Subcutaneous abdominal adipose tissue (tissue), 5 donors: Measurements from ENCODE around the gene CNOT6.
A peak's percentile ranks its signal among the peaks of the same experiment; 100 is the strongest.

Experiments
- H3K27ac ChIP-seq: one replicate; pipeline ENCODE4 v1.7.0; 2013; ENCODE audit warnings: low read depth, mild to moderate bottlenecking, inconsistent platforms, low read length, moderate library complexity
- H3K27me3 ChIP-seq, 5 donors: one replicate each; pipeline ENCODE4 v1.7.0; 2013; ENCODE audit warnings: low read length in 5 of 5, inconsistent platforms in 1 of 5; ENCODE audit not compliant: control insufficient read depth in 5 of 5, insufficient read depth in 4 of 5
- H3K36me3 ChIP-seq, 5 donors: one replicate each; pipeline ENCODE4 v1.7.0; 2013; ENCODE audit warnings: low read length in 5 of 5; ENCODE audit not compliant: control insufficient read depth in 5 of 5, insufficient read depth in 5 of 5
- H3K4me1 ChIP-seq, 5 donors: one replicate each; pipeline ENCODE4 v1.7.0; 2013; ENCODE audit warnings: low read length in 5 of 5, mild to moderate bottlenecking in 3 of 5, moderate library complexity in 1 of 5; ENCODE audit not compliant: control insufficient read depth in 5 of 5, insufficient read depth in 5 of 5
- H3K4me3 ChIP-seq, 5 donors: one replicate each; pipeline ENCODE4 v1.7.0; 2013; ENCODE audit warnings: low read length in 5 of 5, low read depth in 1 of 5
- H3K9ac ChIP-seq, 5 donors: one replicate each; pipeline ENCODE4 v1.7.0; 2013; ENCODE audit warnings: low read length in 5 of 5, mild to moderate bottlenecking in 4 of 5, moderate library complexity in 3 of 5
- H3K9me3 ChIP-seq, 5 donors: one replicate each; pipeline ENCODE4 v1.7.0; 2013; ENCODE audit warnings: low read length in 5 of 5; ENCODE audit not compliant: control insufficient read depth in 5 of 5
- donor health status: healthy.
- donor health status: healthy.
- donor health status: healthy.
- donor health status: healthy.
- donor health status: healthy.

The CNOT6 gene

GRCh38 chr5:180602481-180603075 lies 108.4 kb downstream of the CNOT6 start:
- Histone ChIP-seq H3K9me3 (no peaks in the 10 kb centered on the region), H3K4me1 (peaks cover 0 to 3% (median 0%) of the 10 kb centered on the region in 5 donors), H3K36me3 (peaks cover 0 to 3% (median 0%) of the 10 kb centered on the region in 5 donors), H3K27ac (no peak overlapping the region), H3K4me3 (no peak overlapping the region), H3K9ac (no peak overlapping the region), H3K27me3 (peaks cover 0 to 15% (median 0%) of the 10 kb centered on the region in 5 donors)

GRCh38 chr5:180603076-180603594 lies 109.0 kb downstream of the CNOT6 start:
- Histone ChIP-seq H3K9me3 (no peaks in the 10 kb centered on the region), H3K36me3 (peaks cover 0 to 3% (median 0%) of the 10 kb centered on the region in 5 donors), H3K27ac (no peak overlapping the region), H3K27me3 (peaks cover 0 to 13% (median 0%) of the 10 kb centered on the region in 5 donors), H3K9ac (no peak overlapping the region), H3K4me3 (no peak overlapping the region), H3K4me1 (peaks cover 0 to 3% (median 0%) of the 10 kb centered on the region in 5 donors)

GRCh38 chr5:180604271-180604670 lies 110.1 kb downstream of the CNOT6 start:
- Histone ChIP-seq H3K9ac (no peak overlapping the region), H3K27ac (no peak overlapping the region), H3K9me3 (no peaks in the 10 kb centered on the region), H3K36me3 (peaks cover 0 to 11% (median 6%) of the 10 kb centered on the region in 5 donors), H3K27me3 (peaks cover 2 to 17% (median 4%) of the 10 kb centered on the region in 5 donors), H3K4me1 (peaks cover 0 to 3% (median 0%) of the 10 kb centered on the region in 5 donors), H3K4me3 (no peak overlapping the region)

GRCh38 chr5:180605554-180606214 lies 111.5 kb downstream of the CNOT6 start:
- no peak overlapping the region for H3K27ac ChIP-seq
- H3K4me1 ChIP-seq = peaks cover 0 to 2% (median 0%) of the 10 kb centered on the region in 5 donors
- no peaks in the 10 kb centered on the region for H3K9me3 ChIP-seq
- H3K9ac ChIP-seq = peak overlapping the region in 1 of 5 donors; percentile 28
- H3K27me3 ChIP-seq = peaks cover 1 to 12% (median 4%) of the 10 kb centered on the region in 5 donors
- H3K4me3 ChIP-seq = no peak overlapping the region
- peaks cover 0 to 18% (median 9%) of the 10 kb centered on the region in 5 donors for H3K36me3 ChIP-seq

GRCh38 chr5:180606215-180606785 lies 112.1 kb downstream of the CNOT6 start:
- H3K36me3 ChIP-seq = peaks cover 0 to 21% (median 9%) of the 10 kb centered on the region in 5 donors
- no peak overlapping the region for H3K4me3 ChIP-seq
- H3K27me3 ChIP-seq = peaks cover 0 to 11% (median 4%) of the 10 kb centered on the region in 5 donors
- H3K9ac ChIP-seq = no peak overlapping the region
- H3K4me1 ChIP-seq = peaks cover 0 to 2% (median 0%) of the 10 kb centered on the region in 5 donors
- H3K27ac ChIP-seq = no peak overlapping the region
- no peaks in the 10 kb centered on the region for H3K9me3 ChIP-seq

GRCh38 chr5:180607861-180608571 lies 113.8 kb downstream of the CNOT6 start:
- Histone ChIP-seq H3K27ac (no peak overlapping the region), H3K9ac (no peak overlapping the region), H3K4me1 (no peaks in the 10 kb centered on the region), H3K36me3 (peaks cover 0 to 24% (median 9%) of the 10 kb centered on the region in 5 donors), H3K9me3 (no peaks in the 10 kb centered on the region), H3K4me3 (no peak overlapping the region), H3K27me3 (peaks cover 0 to 15% (median 4%) of the 10 kb centered on the region in 5 donors)

- H3K4me1 ChIP-seq = no peaks in the 10 kb centered on the region
- H3K9ac ChIP-seq = no peak overlapping the region
- no peak overlapping the region for H3K4me3 ChIP-seq
- peaks cover 0 to 15% (median 4%) of the 10 kb centered on the region in 5 donors for H3K27me3 ChIP-seq
- no peaks in the 10 kb centered on the region for H3K9me3 ChIP-seq
- no peak overlapping the region for H3K27ac ChIP-seq
- peaks cover 0 to 26% (median 9%) of the 10 kb centered on the region in 5 donors for H3K36me3 ChIP-seq
Observed at GRCh38 chr5:180608572-180609310, 114.6 kb downstream of the CNOT6 start.

GRCh38 chr5:180609386-180609785 lies 115.2 kb downstream of the CNOT6 start:
- H3K9ac ChIP-seq = no peak overlapping the region
- no peak overlapping the region for H3K27ac ChIP-seq
- H3K36me3 ChIP-seq = peaks cover 0 to 27% (median 9%) of the 10 kb centered on the region in 5 donors
- H3K9me3 ChIP-seq = no peaks in the 10 kb centered on the region
- H3K27me3 ChIP-seq = peaks cover 0 to 15% (median 4%) of the 10 kb centered on the region in 5 donors
- no peak overlapping the region for H3K4me3 ChIP-seq
- no peaks in the 10 kb centered on the region for H3K4me1 ChIP-seq

- Histone ChIP-seq H3K27me3 (peaks cover 0 to 15% (median 4%) of the 10 kb centered on the region in 5 donors), H3K36me3 (peaks cover 0 to 27% (median 9%) of the 10 kb centered on the region in 5 donors), H3K4me3 (no peak overlapping the region), H3K9ac (no peak overlapping the region), H3K27ac (no peak overlapping the region), H3K9me3 (no peaks in the 10 kb centered on the region), H3K4me1 (no peaks in the 10 kb centered on the region)
Observed at GRCh38 chr5:180609817-180610550, 115.8 kb downstream of the CNOT6 start.
